PC-3 (cell line): ENCODE results near the gene ALDH16A1. TPM values are rescaled to one million over a fixed set of nuclear protein-coding genes. Genes with fewer than 3 reads are reported as not detected.

Experiments
- ATAC-seq: fragments of 200-7000 bp; cut with Tn5 transposase; 2 replicates; pipeline ENCODE4 v1.9.1; 2020; ENCODE audit warnings: mild to moderate bottlenecking, moderate library complexity
- BruUV-seq: library from RNA; stranded (reverse); fragments of 400-500 nt; replicated peaks from 2 replicates; lab custom pipeline; 2021; lab: Mats Ljungman, UMichigan
- CTCF ChIA-PET: fragments of 300-600 bp; sonication (Branson Sonifier 250); formaldehyde crosslinking; loops from one replicate; lab custom pipeline; 2022; ENCODE audit warnings: antibody characterized with exemption; lab: Charles Lee
- POLR2A ChIA-PET: fragments of 300-600 bp; sonication (Branson Sonifier 250); formaldehyde crosslinking; loops from one replicate; lab custom pipeline; 2022; ENCODE audit warnings: antibody characterized with exemption; ENCODE audit not compliant: unreplicated experiment; lab: Charles Lee
- DNase-seq: peaks from one replicate; pipeline ENCODE4 v3.0.0-alpha.2; 2015
- H2AFZ ChIP-seq: fragments of 300-600 bp; sonication (generic); 2 replicates; pipeline ENCODE4 v1.6.0; 2016; ENCODE audit warnings: antibody characterized with exemption, low read length
- H3F3A ChIP-seq: fragments of 300-600 bp; sonication (generic); one replicate; pipeline ENCODE4 v1.6.0; 2017; ENCODE audit warnings: antibody characterized with exemption, low read length, control low read depth, mild to moderate bottlenecking; ENCODE audit not compliant: unreplicated experiment
- H3K27ac ChIP-seq: fragments of 300-600 bp; sonication (generic); 2 replicates; pipeline ENCODE4 v1.5.1; 2016; ENCODE audit warnings: mild to moderate bottlenecking, low read length
- H3K27me3 ChIP-seq: fragments of 300-600 bp; sonication (generic); 2 replicates; pipeline ENCODE4 v1.6.1; 2016; ENCODE audit warnings: low read length, mixed read lengths
- H3K36me3 ChIP-seq: fragments of 300-600 bp; sonication (generic); 2 replicates; pipeline ENCODE4 v1.6.1; 2016; ENCODE audit warnings: low read depth, mixed run types, low read length, mixed read lengths
- H3K4me1 ChIP-seq: fragments of 300-600 bp; sonication (generic); 2 replicates; pipeline ENCODE4 v1.5.1; 2016; ENCODE audit warnings: low read length; ENCODE audit not compliant: insufficient read depth
- H3K4me2 ChIP-seq: fragments of 300-600 bp; sonication (generic); 2 replicates; pipeline ENCODE4 v1.6.0; 2016; ENCODE audit warnings: low read length
- H3K4me3 ChIP-seq: fragments of 300-600 bp; sonication (generic); 2 replicates; pipeline ENCODE4 v1.5.1; 2016; ENCODE audit warnings: mild to moderate bottlenecking, low read length, mixed read lengths
- H3K79me2 ChIP-seq: fragments of 300-600 bp; sonication (generic); 2 replicates; pipeline ENCODE4 v1.6.1; 2017; ENCODE audit warnings: low read length, mixed read lengths
- H3K9ac ChIP-seq: fragments of 300-600 bp; sonication (generic); 2 replicates; pipeline ENCODE4 v1.6.0; 2016; ENCODE audit warnings: mild to moderate bottlenecking, low read length
- H3K9me2 ChIP-seq: fragments of 300-600 bp; sonication (generic); replicated peaks from 2 replicates; pipeline ENCODE4 v1.6.1; 2016; ENCODE audit warnings: mixed run types, low read length, mixed read lengths
- H3K9me3 ChIP-seq: fragments of 300-600 bp; sonication (generic); 2 replicates; pipeline ENCODE4 v1.6.1; 2016; ENCODE audit warnings: low read length, mixed read lengths
- H4K20me1 ChIP-seq: fragments of 300-600 bp; sonication (generic); 2 replicates; pipeline ENCODE4 v1.6.1; 2016; ENCODE audit warnings: low read length, mixed read lengths
- CTCF ChIP-seq: fragments of 300-600 bp; sonication (generic); conservative IDR thresholded peaks from 2 replicates; pipeline ENCODE4 v1.5.1; 2017; ENCODE audit warnings: antibody characterized with exemption, low read depth, mild to moderate bottlenecking, low read length
- EZH2 ChIP-seq: fragments of 300-600 bp; sonication (generic); IDR thresholded peaks from one replicate; pipeline ENCODE4 v1.6.1; 2017; ENCODE audit warnings: antibody characterized with exemption, mild to moderate bottlenecking, low read length; ENCODE audit not compliant: unreplicated experiment
- EZH2phosphoT487 ChIP-seq: fragments of 300-600 bp; sonication (generic); IDR thresholded peaks from 2 replicates; pipeline ENCODE4 v1.6.1; 2018; ENCODE audit warnings: mild to moderate bottlenecking, antibody characterized with exemption, low read length, borderline replicate concordance
- intact Hi-C: fragments of 100-400 bp; cut with micrococcal nuclease; formaldehyde crosslinking; loops from 2 replicates; pipeline ENCODE4 v1.9.0; 2023
- total RNA-seq: library from RNA; depleted of rRNA; stranded (reverse); fragments of >200 nt; gene quantifications from 2 replicates; pipeline ENCODE4 v1.2.3, GENCODE V29; 2014

The ALDH16A1 gene
- total RNA-seq, 1 experiment from 2014 or later, result not detected

DNA sequence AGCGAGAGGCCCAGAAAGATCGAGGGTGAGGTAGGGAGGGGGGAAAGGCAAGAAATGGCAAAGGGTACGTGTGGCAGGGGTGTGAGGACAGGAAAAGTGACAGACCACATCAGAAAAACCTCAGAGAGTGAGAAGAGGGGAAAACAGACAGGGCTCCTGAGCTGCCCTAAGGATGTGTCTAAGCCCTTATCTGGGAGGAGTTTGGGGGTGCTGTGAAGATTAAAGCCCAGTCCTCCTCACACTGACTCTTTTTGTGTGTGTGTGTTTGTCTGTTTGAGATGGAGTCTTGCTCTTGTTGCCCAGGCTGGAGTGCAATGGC lies 29.1 kb upstream of the ALDH16A1 start:
- Histone ChIP-seq H3K27ac (no peak overlapping the region), H2AFZ (no peak overlapping the region), H3K4me3 (no peak overlapping the region), H3K9me3 (no peaks in the 10 kb centered on the region), H3K36me3 (no peaks in the 10 kb centered on the region), H3K4me2 (no peak overlapping the region), H3K27me3 (peaks cover 98% of the 10 kb centered on the region), H4K20me1 (no peaks in the 10 kb centered on the region), H3K9me2 (no peaks in the 10 kb centered on the region), H3K4me1 (0 out of 2 replicates have a peak, but pooled peaks cover 8% of the 10 kb centered on the region), H3K79me2 (no peaks in the 10 kb centered on the region), H3K9ac (no peak overlapping the region), H3F3A (no peaks in the 10 kb centered on the region)
- ChIA-PET CTCF (no interaction called here), POLR2A (no interaction called here)
- intact Hi-C loops, result no loop called here
- BruUV-seq, result no TSS peak
- TF ChIP-seq CTCF (no peak), EZH2 (no peak), EZH2phosphoT487 (no peak)
- ATAC-seq (no peak), DNase-seq (no peak)

GRCh38 chr19:49425178-49425577 lies 27.8 kb upstream of the ALDH16A1 start, which contains the start of gene GFY:
GFY (plus strand) TSS chr19:49425388; CDS start chr19:49426431, 1,043 bp downstream.
- H3K9me3 ChIP-seq, result no peaks in the 10 kb centered on the region
- CTCF ChIA-PET, result interaction anchor here (0.6 kb wide), 1 partner anchor 57 kb away, joined by 3 read pairs; no protein-coding TSS in a partner anchor
- intact Hi-C loops, result no loop called here

More at GRCh38 chr19:49425178-49425577, 27.8 kb upstream of the ALDH16A1 start, which contains the start of gene GFY:
- Histone ChIP-seq H3K27ac (no peak within 1 kb of the TSS), H3K4me2 (no peak within 1 kb of the TSS), H2AFZ (no peak within 1 kb of the TSS), H3K36me3 (no peaks in the 10 kb centered on the region), H3K9ac (no peak within 1 kb of the TSS), H3K4me1 (0 out of 2 replicates have a peak, but pooled peaks cover 8% of the 10 kb centered on the region), H3K9me2 (no peaks in the 10 kb centered on the region), H3K4me3 (no peak within 1 kb of the TSS), H3K79me2 (no peaks in the 10 kb centered on the region), H4K20me1 (no peaks in the 10 kb centered on the region), H3F3A (no peaks in the 10 kb centered on the region), H3K27me3 (peaks cover 86% of the 10 kb centered on the region)
- POLR2A ChIA-PET, result no interaction called here
- no TSS peak for BruUV-seq
- no peak for ATAC-seq
- no peak for DNase-seq
- no peak for TF ChIP-seq CTCF
- TF ChIP-seq EZH2, result no peak
- no peak for TF ChIP-seq EZH2phosphoT487
